PC-9 (cell line): ENCODE data around the gene TBC1D9B. TPM values are rescaled to one million over a fixed set of nuclear protein-coding genes. Genes with fewer than 3 reads are reported as not detected.

Experiments
- BruUV-seq: library from RNA; stranded (reverse); fragments of 400-500 nt; replicated peaks from 2 replicates; lab custom pipeline; 2021; lab: Mats Ljungman, UMichigan
- CTCF ChIA-PET: fragments of 300-600 bp; sonication (Branson Sonifier 250); formaldehyde crosslinking; loops from one replicate; lab custom pipeline; 2022; ENCODE audit warnings: antibody characterized with exemption; lab: Charles Lee
- POLR2A ChIA-PET: fragments of 300-600 bp; sonication (Branson Sonifier 250); formaldehyde crosslinking; loops from one replicate; lab custom pipeline; 2022; ENCODE audit warnings: antibody characterized with exemption; ENCODE audit not compliant: unreplicated experiment; lab: Charles Lee
- DNase-seq, 2 experiments: peaks; one replicate each; pipeline versions ENCODE4 v3.0.0 to v3.0.0-alpha.2; 2015 to 2022; ENCODE audit warnings: mixed read lengths in 1 of 2
- H2AFZ ChIP-seq: fragments of 200-600 bp; sonication (generic); 2 replicates; pipeline ENCODE4 v1.8.1; 2017; ENCODE audit warnings: antibody characterized with exemption
- H3F3A ChIP-seq: fragments of 200-600 bp; sonication (generic); 2 replicates; pipeline ENCODE4 v1.8.1; 2017; ENCODE audit warnings: antibody characterized with exemption, mild to moderate bottlenecking, low read depth; ENCODE audit not compliant: insufficient read depth
- H3K27ac ChIP-seq: fragments of 200-600 bp; sonication (generic); 2 replicates; pipeline ENCODE4 v1.6.1; 2016; ENCODE audit warnings: mixed run types
- H3K27me3 ChIP-seq: fragments of 200-600 bp; sonication (generic); 2 replicates; pipeline ENCODE4 v1.6.1; 2016; ENCODE audit warnings: low read depth, mixed run types; ENCODE audit not compliant: insufficient read depth
- H3K36me3 ChIP-seq: fragments of 200-600 bp; sonication (generic); 2 replicates; pipeline ENCODE4 v1.6.1; 2016; ENCODE audit warnings: low read depth, mixed run types
- H3K4me1 ChIP-seq: fragments of 200-600 bp; sonication (generic); replicated peaks from 2 replicates; pipeline ENCODE4 v1.6.1; 2016; ENCODE audit warnings: mixed run types; ENCODE audit not compliant: insufficient read depth
- H3K4me2 ChIP-seq: fragments of 200-600 bp; sonication (generic); 2 replicates; pipeline ENCODE4 v1.6.1; 2017; ENCODE audit warnings: mixed run types
- H3K4me3 ChIP-seq: fragments of 200-600 bp; sonication (generic); 2 replicates; pipeline ENCODE4 v1.6.1; 2016; ENCODE audit warnings: mixed run types
- H3K79me2 ChIP-seq: fragments of 200-600 bp; sonication (generic); 2 replicates; pipeline ENCODE4 v1.6.1; 2017; ENCODE audit warnings: low read depth, mixed run types
- H3K9me2 ChIP-seq: fragments of 200-600 bp; sonication (generic); 2 replicates; pipeline ENCODE4 v1.8.1; 2017; ENCODE audit warnings: mild to moderate bottlenecking; ENCODE audit not compliant: insufficient read depth
- H3K9me3 ChIP-seq: fragments of 200-600 bp; sonication (generic); 2 replicates; pipeline ENCODE4 v1.8.1; 2016; ENCODE audit warnings: low read depth; ENCODE audit not compliant: insufficient read depth
- H4K20me1 ChIP-seq: fragments of 200-600 bp; sonication (generic); 2 replicates; pipeline ENCODE4 v1.8.1; 2017; ENCODE audit not compliant: insufficient read depth
- EZH2 ChIP-seq: fragments of 200-600 bp; sonication (generic); IDR thresholded peaks from 2 replicates; pipeline ENCODE4 v1.8.0; 2017; ENCODE audit warnings: antibody characterized with exemption, low read depth
- intact Hi-C: fragments of 100-400 bp; cut with micrococcal nuclease; formaldehyde crosslinking; loops from one replicate; pipeline ENCODE4 v1.10.0; 2022; ENCODE audit not compliant: unreplicated experiment
- total RNA-seq: library from RNA; stranded (reverse); gene quantifications from 2 replicates; pipeline ENCODE4 v1.2.3, GENCODE V29; 2021
- TF ChIP-seq, protein P1 (sequence below): fragments of 200-600 bp; sonication (generic); conservative IDR thresholded peaks from 2 replicates; pipeline ENCODE4 v1.6.1; 2017; ENCODE audit warnings: mixed run types, antibody characterized with exemption, mild to moderate bottlenecking, moderate library complexity

TBC1D9B gene
- total RNA-seq, 1 experiment from 2014 or later: 118 TPM

DNA sequence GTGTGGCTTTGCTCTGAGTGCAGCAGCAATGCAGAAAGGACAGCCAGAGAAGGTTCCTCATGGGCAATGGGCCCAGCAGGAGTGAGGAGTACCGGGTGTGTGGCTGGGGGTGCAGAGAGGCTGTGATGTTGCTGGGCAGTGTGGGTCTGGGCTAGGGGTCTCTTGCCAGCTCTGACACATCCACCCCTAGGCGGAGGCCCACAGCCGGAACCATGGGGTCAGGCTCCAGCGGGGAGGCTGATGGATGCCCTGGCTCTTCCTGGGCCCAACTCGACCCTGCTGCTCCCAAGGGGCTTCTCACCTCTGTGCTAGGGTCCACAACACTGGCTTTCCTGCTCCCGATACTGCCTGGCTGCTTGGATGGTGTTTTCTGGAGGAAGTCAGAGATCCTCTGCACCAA, 19.9 kb downstream of the TBC1D9B start:
- no TSS peak for BruUV-seq
- H3K4me1 ChIP-seq: no peaks in the 10 kb centered on the region
- H3K79me2 ChIP-seq: no peaks in the 10 kb centered on the region
- CTCF ChIA-PET: no interaction called here
- H3K36me3 ChIP-seq: peaks cover 31% of the 10 kb centered on the region
- no peaks in the 10 kb centered on the region; the same call in 1 of the 2 replicates for H4K20me1 ChIP-seq
- H3K27ac ChIP-seq: no peak overlapping the region
- no peak overlapping the region for H3K4me3 ChIP-seq
- no peak for DNase-seq
- peaks cover 15% of the 10 kb centered on the region for H3K9me3 ChIP-seq
- POLR2A ChIA-PET: no interaction called here
- no peaks in the 10 kb centered on the region for H3F3A ChIP-seq
- H3K9me2 ChIP-seq: no peaks in the 10 kb centered on the region
- H3K27me3 ChIP-seq: no peaks in the 10 kb centered on the region
- TF ChIP-seq, protein P1, sequence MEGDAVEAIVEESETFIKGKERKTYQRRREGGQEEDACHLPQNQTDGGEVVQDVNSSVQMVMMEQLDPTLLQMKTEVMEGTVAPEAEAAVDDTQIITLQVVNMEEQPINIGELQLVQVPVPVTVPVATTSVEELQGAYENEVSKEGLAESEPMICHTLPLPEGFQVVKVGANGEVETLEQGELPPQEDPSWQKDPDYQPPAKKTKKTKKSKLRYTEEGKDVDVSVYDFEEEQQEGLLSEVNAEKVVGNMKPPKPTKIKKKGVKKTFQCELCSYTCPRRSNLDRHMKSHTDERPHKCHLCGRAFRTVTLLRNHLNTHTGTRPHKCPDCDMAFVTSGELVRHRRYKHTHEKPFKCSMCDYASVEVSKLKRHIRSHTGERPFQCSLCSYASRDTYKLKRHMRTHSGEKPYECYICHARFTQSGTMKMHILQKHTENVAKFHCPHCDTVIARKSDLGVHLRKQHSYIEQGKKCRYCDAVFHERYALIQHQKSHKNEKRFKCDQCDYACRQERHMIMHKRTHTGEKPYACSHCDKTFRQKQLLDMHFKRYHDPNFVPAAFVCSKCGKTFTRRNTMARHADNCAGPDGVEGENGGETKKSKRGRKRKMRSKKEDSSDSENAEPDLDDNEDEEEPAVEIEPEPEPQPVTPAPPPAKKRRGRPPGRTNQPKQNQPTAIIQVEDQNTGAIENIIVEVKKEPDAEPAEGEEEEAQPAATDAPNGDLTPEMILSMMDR: no peak
- no peak for TF ChIP-seq EZH2
- no peak overlapping the region for H2AFZ ChIP-seq
- no peak overlapping the region for H3K4me2 ChIP-seq
- intact Hi-C loops: no loop called here

DNA sequence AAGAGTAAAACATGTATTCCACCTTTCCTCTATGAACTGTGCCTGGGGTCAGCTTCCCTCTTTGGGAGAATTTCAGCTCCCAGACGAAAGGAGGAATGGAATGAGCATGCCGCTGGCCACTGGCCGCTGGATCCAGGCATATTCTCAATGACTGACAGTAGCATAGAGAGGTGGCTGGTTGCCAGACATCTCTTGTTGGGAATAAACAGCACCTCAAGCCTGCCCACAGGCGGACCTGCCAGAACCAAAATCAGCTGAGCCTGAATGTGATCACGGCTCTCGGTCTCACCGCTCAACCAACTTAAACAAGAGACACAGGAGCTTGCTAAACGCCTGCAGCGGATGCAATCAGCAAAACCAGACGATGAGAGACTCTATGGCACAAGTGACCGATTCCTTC, 20.6 kb downstream of the TBC1D9B start:
- BruUV-seq: no TSS peak
- no peaks in the 10 kb centered on the region for H3F3A ChIP-seq

DNA sequence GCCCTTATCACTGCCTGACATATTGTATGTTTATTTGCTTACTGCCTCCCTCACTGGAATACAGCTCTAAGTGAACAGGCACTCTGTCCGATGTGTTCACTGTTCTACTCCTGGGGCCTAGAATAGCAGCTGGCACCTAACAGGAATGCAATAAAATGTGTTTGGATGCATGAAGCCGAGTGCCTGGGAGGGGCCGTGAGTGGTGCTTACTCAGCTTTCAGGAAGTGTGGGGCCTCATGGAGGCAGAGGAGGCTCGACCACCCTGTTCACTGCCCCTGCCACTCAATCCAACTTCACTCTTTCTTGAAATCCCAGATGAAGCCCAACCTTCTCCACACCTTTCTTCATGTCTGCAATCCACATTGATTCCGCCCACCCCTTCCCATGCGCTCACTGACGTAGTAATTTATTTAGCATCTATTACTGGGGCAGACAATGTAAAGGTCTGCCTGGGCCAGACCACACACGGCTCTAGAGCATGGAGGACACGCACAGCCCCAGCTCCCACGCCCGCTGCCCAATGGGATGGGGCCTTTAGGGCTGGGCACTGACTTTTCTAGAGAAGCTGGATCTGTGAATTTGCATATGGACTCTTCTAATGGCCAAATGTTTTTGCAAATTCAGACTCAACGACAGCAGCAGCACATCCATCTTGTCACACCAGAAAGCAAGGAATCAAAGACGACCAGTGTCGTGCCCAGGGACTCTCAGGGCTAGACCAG, 21.3 kb downstream of the TBC1D9B start:
- Histone ChIP-seq H3K9me2 (no peaks in the 10 kb centered on the region), H3K79me2 (no peaks in the 10 kb centered on the region), H3K36me3 (peaks cover 38% of the 10 kb centered on the region), H3K27me3 (no peaks in the 10 kb centered on the region), H2AFZ (no peak overlapping the region), H3K9me3 (peaks cover 16% of the 10 kb centered on the region), H3K4me1 (no peaks in the 10 kb centered on the region), H3K27ac (no peak overlapping the region), H4K20me1 (no peaks in the 10 kb centered on the region), H3F3A (no peaks in the 10 kb centered on the region), H3K4me3 (no peak overlapping the region), H3K4me2 (no peak overlapping the region)
- DNase-seq: no peak
- POLR2A ChIA-PET: no interaction called here
- no TSS peak for BruUV-seq
- CTCF ChIA-PET: no interaction called here
- TF ChIP-seq, protein P1: no peak
- no peak for TF ChIP-seq EZH2
- intact Hi-C loops: no loop called here

More for the DNA sequence above, 20.6 kb downstream of the TBC1D9B start:
- no peak for DNase-seq
- H3K4me3 ChIP-seq: no peak overlapping the region
- no peaks in the 10 kb centered on the region for H3K9me2 ChIP-seq
- H3K9me3 ChIP-seq: peaks cover 16% of the 10 kb centered on the region
- no peak overlapping the region for H2AFZ ChIP-seq
- peaks cover 38% of the 10 kb centered on the region for H3K36me3 ChIP-seq
- no peak overlapping the region for H3K27ac ChIP-seq
- ChIA-PET POLR2A (no interaction called here), CTCF (no interaction called here)
- H3K4me1 ChIP-seq: no peaks in the 10 kb centered on the region
- H4K20me1 ChIP-seq: no peaks in the 10 kb centered on the region; the same call in 1 of the 2 replicates
- intact Hi-C loops: no loop called here
- H3K4me2 ChIP-seq: no peak overlapping the region
- H3K79me2 ChIP-seq: no peaks in the 10 kb centered on the region
- no peaks in the 10 kb centered on the region for H3K27me3 ChIP-seq
- TF ChIP-seq EZH2: no peak
- TF ChIP-seq, protein P1: no peak
